Measurements from ENCODE around the gene STK39. TPM values are rescaled to one million over a fixed set of nuclear protein-coding genes. Genes with fewer than 3 reads are reported as not detected.

The STK39 gene
- total RNA-seq, 1 experiment from 2014 or later = 22.1 TPM

DNA sequence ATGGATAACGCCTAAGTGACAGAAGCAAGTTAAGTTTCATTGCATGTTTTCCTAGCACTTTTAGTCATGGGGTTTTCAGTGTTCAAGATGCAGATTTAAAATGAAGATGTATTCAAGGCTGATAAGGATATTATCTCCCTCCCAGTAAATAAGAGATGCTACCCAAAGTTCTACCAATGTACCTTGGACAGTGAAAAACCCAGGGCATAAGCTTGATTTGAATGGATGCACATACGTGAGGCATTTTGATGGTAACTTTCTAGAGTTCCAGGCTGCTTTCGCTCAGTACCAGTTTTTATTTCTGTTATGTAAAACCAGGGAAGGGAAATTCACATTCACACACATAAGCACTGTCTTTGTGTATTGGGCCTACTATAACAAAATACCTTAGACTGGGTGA is 90.3 kb downstream of the STK39 start:
- Histone ChIP-seq H2AFZ (ENCODE audit: low read length) (no peak overlapping the region), H2AK5ac (ENCODE audit: insufficient read length, low read length) (no peak overlapping the region), H3K56ac (ENCODE audit: insufficient read length, low read depth, low read length) (no peak overlapping the region), H2BK120ac (ENCODE audit: low read depth, low read length, poor library complexity, severe bottlenecking) (no peak overlapping the region), H3K27ac (ENCODE audit: insufficient read length, low read depth, low read length) (no peak overlapping the region), H2BK15ac (ENCODE audit: low read depth, low read length) (no peak overlapping the region), H2BK12ac (ENCODE audit: insufficient read length, low read depth, low read length) (no peak overlapping the region), H3K23me2 (ENCODE audit: insufficient read length, low read depth, low read length, poor library complexity, severe bottlenecking) (no peaks in the 10 kb centered on the region), H3K23ac (ENCODE audit: insufficient read length, low read depth, low read length) (no peak overlapping the region), H3K18ac (ENCODE audit: insufficient read length, low read depth, low read length) (no peak overlapping the region), H3K4ac (ENCODE audit: low read depth, low read length) (no peak overlapping the region), H3K79me2 (ENCODE audit: insufficient read depth, low read length) (no peaks in the 10 kb centered on the region), H3T11ph (ENCODE audit: low read length) (no peak overlapping the region), H3K4me1 (ENCODE audit: insufficient read depth, low read length) (no peaks in the 10 kb centered on the region; the same call in 1 of the 2 replicates), H2BK5ac (ENCODE audit: insufficient read length, low read length) (no peak overlapping the region), H4K8ac (replicated peaks; ENCODE audit: insufficient read length, low read depth, low read length) (no peak overlapping the region), H3K9ac (ENCODE audit: extremely low read depth, insufficient read length, low read length) (no peak overlapping the region), H2BK20ac (ENCODE audit: low read depth, low read length, poor library complexity, severe bottlenecking) (no peak overlapping the region), H3K9me3 (ENCODE audit: control insufficient read depth, low read depth, low read length) (no peaks in the 10 kb centered on the region), H4K91ac (ENCODE audit: insufficient read length, low read depth, low read length) (no peak overlapping the region), H4K20me1 (ENCODE audit: control insufficient read depth, insufficient read depth, insufficient read length) (no peaks in the 10 kb centered on the region), H4K5ac (ENCODE audit: insufficient read length, low read depth, low read length) (no peak overlapping the region), H3K4me2 (ENCODE audit: insufficient read depth, insufficient read length, low read length) (no peak overlapping the region), H3K79me1 (ENCODE audit: insufficient read depth, low read depth, low read length, poor library complexity, severe bottlenecking) (peaks cover 2% of the 10 kb centered on the region), H3K14ac (ENCODE audit: insufficient read depth, low read length) (no peak overlapping the region), H3K27me3 (ENCODE audit: insufficient read depth, low read length) (no peaks in the 10 kb centered on the region)
- Mint-ChIP-seq H3K4me3 (no peak overlapping the region), H3K4me1 (peaks cover 7 to 14% of the 10 kb centered on the region in 2 experiments; a peak in 3 of 4 replicates), H3K27ac (no peak overlapping the region), H3K36me3 (ENCODE audit: insufficient read depth in 1 of 3, low read depth in 3 of 3) (no peaks in the 10 kb centered on the region), H3K27me3 (ENCODE audit: low read depth) (no peaks in the 10 kb centered on the region), H3K9me3 (no peaks in the 10 kb centered on the region)
- TF ChIP-seq, protein P1, sequence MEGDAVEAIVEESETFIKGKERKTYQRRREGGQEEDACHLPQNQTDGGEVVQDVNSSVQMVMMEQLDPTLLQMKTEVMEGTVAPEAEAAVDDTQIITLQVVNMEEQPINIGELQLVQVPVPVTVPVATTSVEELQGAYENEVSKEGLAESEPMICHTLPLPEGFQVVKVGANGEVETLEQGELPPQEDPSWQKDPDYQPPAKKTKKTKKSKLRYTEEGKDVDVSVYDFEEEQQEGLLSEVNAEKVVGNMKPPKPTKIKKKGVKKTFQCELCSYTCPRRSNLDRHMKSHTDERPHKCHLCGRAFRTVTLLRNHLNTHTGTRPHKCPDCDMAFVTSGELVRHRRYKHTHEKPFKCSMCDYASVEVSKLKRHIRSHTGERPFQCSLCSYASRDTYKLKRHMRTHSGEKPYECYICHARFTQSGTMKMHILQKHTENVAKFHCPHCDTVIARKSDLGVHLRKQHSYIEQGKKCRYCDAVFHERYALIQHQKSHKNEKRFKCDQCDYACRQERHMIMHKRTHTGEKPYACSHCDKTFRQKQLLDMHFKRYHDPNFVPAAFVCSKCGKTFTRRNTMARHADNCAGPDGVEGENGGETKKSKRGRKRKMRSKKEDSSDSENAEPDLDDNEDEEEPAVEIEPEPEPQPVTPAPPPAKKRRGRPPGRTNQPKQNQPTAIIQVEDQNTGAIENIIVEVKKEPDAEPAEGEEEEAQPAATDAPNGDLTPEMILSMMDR (conservative IDR thresholded peaks at IDR 0.05) = no peak
- DNase-seq = no peak
- WGBS (ENCODE audit: extremely low coverage, insufficient read length, low lambda C conversion rate) = no CpG with 5 or more reads among the region's 3 CpGs
